SU-DHL-6 (cell line): Measurements from ENCODE around the gene RALGPS1.

Experiments used
- EZH2phosphoT487 ChIP-seq: fragments of 200-600 bp; sonication (generic), shearing (Covaris generic); conservative IDR thresholded peaks from 2 replicates; pipeline ENCODE4 v1.6.1; 2018; ENCODE audit warnings: mild to moderate bottlenecking, antibody characterized with exemption, low read length, moderate library complexity, mixed read lengths
- TF ChIP-seq, protein P1 (sequence below): fragments of 200-600 bp; sonication (generic); IDR thresholded peaks from one replicate; pipeline ENCODE4 v1.5.1; 2017; ENCODE audit warnings: antibody characterized with exemption, mild to moderate bottlenecking, low read length, moderate library complexity; ENCODE audit not compliant: insufficient read depth, poor library complexity, severe bottlenecking

DNA sequence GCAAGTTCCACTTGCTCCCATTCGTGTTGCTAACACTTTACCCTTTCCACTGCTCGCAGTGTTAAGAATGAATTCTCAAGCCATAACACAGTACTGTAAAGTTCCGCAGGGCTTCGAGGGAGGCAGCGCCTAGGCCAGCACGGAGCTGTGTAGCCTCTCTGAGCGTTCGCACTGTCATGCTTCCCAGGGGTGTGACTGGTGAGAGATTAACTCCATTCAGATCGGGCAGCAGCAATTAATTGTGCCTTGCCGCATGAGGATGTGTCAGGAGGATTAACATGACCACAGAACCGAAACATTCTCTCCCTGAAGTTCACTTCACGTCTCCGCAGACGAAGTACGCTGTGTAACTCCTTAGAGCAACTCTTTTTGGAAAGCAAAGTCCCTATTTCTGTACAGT is 30.9 kb upstream of the RALGPS1 start:
- TF ChIP-seq, protein P1, sequence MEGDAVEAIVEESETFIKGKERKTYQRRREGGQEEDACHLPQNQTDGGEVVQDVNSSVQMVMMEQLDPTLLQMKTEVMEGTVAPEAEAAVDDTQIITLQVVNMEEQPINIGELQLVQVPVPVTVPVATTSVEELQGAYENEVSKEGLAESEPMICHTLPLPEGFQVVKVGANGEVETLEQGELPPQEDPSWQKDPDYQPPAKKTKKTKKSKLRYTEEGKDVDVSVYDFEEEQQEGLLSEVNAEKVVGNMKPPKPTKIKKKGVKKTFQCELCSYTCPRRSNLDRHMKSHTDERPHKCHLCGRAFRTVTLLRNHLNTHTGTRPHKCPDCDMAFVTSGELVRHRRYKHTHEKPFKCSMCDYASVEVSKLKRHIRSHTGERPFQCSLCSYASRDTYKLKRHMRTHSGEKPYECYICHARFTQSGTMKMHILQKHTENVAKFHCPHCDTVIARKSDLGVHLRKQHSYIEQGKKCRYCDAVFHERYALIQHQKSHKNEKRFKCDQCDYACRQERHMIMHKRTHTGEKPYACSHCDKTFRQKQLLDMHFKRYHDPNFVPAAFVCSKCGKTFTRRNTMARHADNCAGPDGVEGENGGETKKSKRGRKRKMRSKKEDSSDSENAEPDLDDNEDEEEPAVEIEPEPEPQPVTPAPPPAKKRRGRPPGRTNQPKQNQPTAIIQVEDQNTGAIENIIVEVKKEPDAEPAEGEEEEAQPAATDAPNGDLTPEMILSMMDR: no peak
- no peak for TF ChIP-seq EZH2phosphoT487
